WERI-Rb-1 (cell line): ENCODE data around the gene FRG2C.
"Not testable (repeated sequence)": the region's sequence is repeated elsewhere in the genome, so short reads cannot be mapped to it uniquely, and the experiment has no call there.

Experiments used
- DNase-seq: peaks from one replicate; pipeline ENCODE4 v3.0.0-alpha.2; 2020
- H3K27ac ChIP-seq: fragments of 250-450 bp; sonication (Bioruptor Pico); 2 replicates; pipeline ENCODE4 v1.5.1; 2020; ENCODE audit warnings: mild to moderate bottlenecking, moderate library complexity
- H3K27me3 ChIP-seq: fragments of 250-450 bp; sonication (Bioruptor Pico); 2 replicates; pipeline ENCODE4 v1.5.1; 2021; ENCODE audit warnings: mild to moderate bottlenecking, low read depth, moderate library complexity; ENCODE audit not compliant: insufficient read depth, severe bottlenecking
- H3K36me3 ChIP-seq: fragments of 250-450 bp; sonication (Bioruptor Pico); 2 replicates; pipeline ENCODE4 v1.5.1; 2020; ENCODE audit warnings: mild to moderate bottlenecking, moderate library complexity
- H3K4me3 ChIP-seq: 2 replicates; pipeline ENCODE4 v1.5.1; 2011; ENCODE audit warnings: low read depth, mild to moderate bottlenecking, control low read depth, low read length
- H3K9me3 ChIP-seq: fragments of 250-450 bp; sonication (Bioruptor Pico); 2 replicates; pipeline ENCODE4 v1.5.1; 2021; ENCODE audit warnings: mild to moderate bottlenecking, moderate library complexity; ENCODE audit not compliant: severe bottlenecking
- TF ChIP-seq, protein P1 (sequence below): IDR thresholded peaks from 2 replicates; pipeline ENCODE4 v1.5.1; 2011; ENCODE audit warnings: low read depth, mild to moderate bottlenecking, control low read depth, inconsistent platforms, low read length

FRG2C gene

DNA sequence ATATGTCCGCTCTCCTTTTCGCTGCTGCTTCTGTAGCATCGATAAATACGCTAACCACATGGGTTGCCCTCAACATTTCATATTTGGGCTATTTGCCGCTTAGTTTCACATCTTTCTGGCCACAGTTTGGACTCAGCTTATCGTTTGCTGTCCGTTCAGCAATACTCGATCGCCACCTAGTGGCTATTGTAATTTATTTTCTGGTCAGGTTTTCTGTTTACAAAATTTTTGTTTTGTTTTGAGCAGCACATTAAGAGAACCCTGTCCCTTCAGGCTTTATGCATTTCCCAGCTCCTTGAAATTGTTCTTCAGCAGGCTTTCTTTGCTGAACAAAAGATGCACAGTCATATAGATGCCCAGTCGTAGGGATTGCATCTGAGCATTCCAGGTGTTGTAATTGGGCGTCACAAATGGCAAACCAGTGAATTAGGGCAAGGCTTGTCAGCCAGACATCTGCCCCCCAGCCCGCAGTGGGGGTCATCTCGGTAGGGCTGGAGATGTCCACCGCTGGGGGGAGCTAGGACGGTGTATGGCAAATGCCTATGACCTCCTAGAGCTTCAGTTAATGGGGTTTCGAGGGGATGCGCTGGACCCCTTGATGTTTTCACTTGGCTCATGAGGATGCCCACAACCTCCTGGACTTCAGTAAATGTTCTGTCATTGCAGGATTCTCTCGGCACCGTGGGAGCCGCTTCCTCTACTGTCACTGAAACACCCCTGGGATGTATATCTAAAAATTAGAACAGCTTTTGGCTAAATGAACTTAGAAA, 20.9 kb upstream of the FRG2C start:
- not testable (repeated sequence) for H3K27ac ChIP-seq, DNase-seq, H3K4me3 ChIP-seq, H3K27me3 ChIP-seq, H3K36me3 ChIP-seq, H3K9me3 ChIP-seq
- TF ChIP-seq, protein P1, sequence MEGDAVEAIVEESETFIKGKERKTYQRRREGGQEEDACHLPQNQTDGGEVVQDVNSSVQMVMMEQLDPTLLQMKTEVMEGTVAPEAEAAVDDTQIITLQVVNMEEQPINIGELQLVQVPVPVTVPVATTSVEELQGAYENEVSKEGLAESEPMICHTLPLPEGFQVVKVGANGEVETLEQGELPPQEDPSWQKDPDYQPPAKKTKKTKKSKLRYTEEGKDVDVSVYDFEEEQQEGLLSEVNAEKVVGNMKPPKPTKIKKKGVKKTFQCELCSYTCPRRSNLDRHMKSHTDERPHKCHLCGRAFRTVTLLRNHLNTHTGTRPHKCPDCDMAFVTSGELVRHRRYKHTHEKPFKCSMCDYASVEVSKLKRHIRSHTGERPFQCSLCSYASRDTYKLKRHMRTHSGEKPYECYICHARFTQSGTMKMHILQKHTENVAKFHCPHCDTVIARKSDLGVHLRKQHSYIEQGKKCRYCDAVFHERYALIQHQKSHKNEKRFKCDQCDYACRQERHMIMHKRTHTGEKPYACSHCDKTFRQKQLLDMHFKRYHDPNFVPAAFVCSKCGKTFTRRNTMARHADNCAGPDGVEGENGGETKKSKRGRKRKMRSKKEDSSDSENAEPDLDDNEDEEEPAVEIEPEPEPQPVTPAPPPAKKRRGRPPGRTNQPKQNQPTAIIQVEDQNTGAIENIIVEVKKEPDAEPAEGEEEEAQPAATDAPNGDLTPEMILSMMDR: peak; percentile 19; the same call in 1 of the 2 replicates

DNA sequence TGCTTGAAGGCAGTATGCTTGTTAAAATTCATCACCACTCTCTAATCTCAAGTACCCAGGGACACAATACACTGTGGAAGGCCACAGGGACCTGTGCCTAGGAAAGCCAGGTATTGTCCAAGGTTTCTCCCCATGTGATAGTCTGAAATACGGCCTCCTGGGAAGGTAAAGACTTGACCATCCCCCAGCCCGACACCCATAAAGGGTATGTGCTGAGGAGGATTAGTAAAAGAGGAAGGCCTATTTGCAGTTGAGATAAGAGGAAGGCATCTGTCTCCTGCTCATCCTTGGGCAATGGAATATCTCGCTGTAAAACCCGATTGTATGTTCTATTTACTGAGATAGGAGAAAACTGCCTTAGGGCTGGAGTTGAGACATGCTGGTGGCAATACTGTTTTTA, 18.6 kb upstream of the FRG2C start:
- H3K27ac ChIP-seq, H3K27me3 ChIP-seq, H3K4me3 ChIP-seq, H3K36me3 ChIP-seq, H3K9me3 ChIP-seq: not testable (repeated sequence)
- DNase-seq: peak; percentile 59

DNA sequence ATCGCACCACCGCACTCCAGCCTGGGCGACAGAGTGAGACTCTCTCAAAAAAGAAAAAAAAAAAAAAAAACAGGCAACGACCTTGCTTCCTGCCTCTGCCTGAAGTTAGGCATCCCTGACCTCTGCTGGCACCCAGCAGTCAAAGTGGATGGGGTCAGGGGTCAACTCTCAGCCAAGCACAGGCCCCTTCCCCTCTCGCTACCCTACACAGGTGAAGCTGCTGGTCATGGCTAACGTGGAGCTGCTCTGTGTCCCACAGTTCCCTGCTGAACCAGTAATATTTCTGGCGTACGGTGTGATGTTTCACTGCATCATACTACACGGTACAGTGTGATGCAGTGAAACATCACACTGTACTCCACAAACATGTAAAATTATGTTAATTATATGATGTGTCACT, 13.9 kb upstream of the FRG2C start:
- no peak overlapping the region for H3K27ac ChIP-seq
- H3K9me3 ChIP-seq: no peaks in the 10 kb centered on the region
- TF ChIP-seq, protein P1: no peak
- DNase-seq: no peak
- H3K27me3 ChIP-seq: no peaks in the 10 kb centered on the region
- no peaks in the 10 kb centered on the region for H3K36me3 ChIP-seq
- no peak overlapping the region for H3K4me3 ChIP-seq

DNA sequence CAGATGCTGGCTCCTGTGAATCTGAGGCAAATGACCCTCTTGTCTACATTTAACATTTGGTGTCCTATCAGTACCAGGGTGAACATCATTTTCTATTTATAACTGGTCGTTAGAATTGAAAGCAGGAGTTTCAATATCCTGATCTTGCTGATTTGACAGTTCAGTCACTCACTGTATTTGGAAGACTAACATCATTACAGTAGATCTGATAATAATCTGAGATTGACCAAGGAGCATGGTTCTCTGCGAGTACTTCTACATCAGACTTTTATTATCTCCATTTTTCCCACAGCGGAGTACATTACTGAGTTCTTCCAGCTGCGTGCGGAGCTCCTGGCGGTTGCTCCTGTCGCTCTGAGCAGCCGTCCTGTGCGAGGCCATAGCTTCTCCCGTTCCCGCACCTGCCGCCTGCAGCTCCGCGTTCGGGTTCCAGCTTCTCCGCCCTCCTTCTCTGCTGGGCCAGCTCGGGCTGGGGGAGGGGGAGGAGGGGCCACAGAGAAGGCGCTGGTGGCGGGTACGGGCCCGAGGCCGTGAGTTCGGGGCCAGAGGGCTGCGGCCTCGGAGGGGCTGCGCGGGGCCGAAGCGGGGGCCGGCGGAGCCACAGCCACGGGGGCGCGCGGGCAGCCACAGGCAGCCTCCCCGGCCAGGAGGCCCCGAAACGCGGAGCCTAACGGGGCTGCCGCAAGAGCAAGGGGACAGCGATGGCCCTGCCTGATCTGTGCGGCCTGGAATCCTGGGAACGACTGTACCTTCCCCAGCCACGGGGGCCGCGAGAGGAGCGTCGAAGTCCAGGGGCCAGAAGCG, 8.8 kb upstream of the FRG2C start:
- not testable (repeated sequence) for H3K4me3 ChIP-seq, H3K27ac ChIP-seq, H3K36me3 ChIP-seq, H3K27me3 ChIP-seq, H3K9me3 ChIP-seq, DNase-seq

DNA sequence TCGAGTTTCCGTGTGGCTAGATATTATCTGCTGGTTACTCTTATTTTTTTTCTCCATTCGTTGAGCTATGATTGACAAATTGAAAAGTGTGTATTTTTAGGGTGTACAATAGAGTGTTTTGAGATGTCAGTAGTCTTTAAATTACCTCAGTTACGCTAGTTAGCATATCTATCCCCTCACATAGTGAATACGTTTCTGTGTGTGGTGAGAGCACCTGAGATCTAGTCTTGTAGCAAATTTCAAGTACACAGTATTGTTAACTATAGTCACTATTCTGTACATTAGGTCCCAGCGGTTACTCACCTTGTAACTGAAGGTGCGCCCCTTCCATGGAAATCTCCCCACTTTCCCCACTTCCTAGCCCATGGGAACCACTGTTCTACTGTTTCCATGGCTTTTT, 8.2 kb upstream of the FRG2C start:
- H3K27me3 ChIP-seq, H3K4me3 ChIP-seq: not testable (repeated sequence)

DNA sequence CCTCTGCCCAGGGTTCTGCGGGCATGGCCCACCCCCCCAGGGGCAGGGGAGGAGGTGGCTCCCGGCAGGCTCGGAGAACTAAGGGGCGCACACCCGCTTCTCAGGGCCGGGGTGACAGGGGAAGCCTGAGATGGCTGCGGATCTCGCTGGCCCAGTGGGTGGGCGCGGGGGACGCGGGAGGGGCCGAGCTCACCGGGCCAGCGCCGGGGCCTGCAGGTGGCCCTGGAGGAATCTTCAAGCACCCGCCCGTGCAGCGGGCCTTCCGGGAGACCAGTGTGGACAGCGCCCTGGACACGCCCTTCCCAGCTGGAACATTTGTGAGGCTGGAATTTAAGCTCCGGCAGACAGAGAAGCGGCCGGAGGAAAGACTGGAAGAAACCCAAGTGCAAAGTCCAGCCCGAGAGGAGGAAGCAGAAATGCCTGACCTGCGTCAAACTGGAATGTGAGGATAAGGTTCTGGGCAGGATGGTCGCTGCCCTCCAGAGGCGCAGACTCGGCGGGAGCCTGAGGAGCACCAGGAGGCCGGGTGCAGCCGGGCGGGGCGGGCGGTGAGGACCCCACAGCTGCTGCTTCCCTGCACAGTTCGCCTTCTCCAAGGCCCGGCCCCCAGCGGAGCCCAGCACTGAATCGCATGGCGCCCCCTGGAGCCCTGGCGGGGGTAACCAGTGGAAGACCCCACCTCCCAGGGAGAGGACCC, 5.6 kb upstream of the FRG2C start:
- Histone ChIP-seq H3K27ac (peak overlapping the region; percentile 60), H3K4me3 (peak overlapping the region; percentile 66)
- TF ChIP-seq, protein P1: peak; percentile 59
- DNase-seq: peak; percentile 81
- H3K9me3 ChIP-seq, H3K36me3 ChIP-seq, H3K27me3 ChIP-seq: not testable (repeated sequence)

More for the DNA sequence above, 8.2 kb upstream of the FRG2C start:
- not testable (repeated sequence) for H3K36me3 ChIP-seq, H3K27ac ChIP-seq, DNase-seq, H3K9me3 ChIP-seq

DNA sequence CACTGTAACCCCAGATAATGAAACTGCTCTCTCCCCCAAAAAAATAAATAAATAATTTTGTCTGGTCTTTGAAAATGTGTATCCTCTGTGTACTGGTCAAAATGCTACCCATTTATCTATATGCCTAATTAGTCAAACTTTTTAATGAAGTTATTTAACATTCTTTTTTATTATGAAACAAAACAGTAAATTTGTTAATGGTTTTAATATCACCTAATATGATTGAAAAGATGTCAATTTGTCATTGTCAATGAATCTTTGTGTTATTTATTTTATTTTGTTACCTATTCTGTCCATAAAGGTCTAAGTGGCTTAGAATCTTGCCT, 5.1 kb upstream of the FRG2C start:
- H3K27me3 ChIP-seq, H3K36me3 ChIP-seq, H3K9me3 ChIP-seq, DNase-seq, H3K27ac ChIP-seq: not testable (repeated sequence)
- peak overlapping the region; percentile 66 for H3K4me3 ChIP-seq

DNA sequence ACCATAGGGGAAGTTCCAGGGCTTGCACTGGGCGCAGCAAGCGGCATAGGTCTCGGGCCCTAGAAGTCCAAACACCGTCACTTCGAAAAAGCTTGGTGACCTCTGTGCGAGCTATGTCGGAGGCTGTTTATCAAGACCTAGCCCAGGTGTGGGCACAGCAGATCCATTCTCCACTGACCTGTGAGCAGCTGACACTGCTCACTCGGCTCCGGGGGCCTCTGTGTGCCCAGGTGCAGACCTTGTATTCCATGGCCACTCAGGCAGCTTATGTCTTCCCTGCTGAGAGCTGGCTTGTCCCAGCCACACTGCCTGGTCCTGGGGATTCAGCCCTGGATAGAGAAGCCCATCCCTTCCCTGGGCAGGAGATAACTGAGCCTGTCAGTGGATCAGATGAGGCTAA, 1.5 kb downstream of the FRG2C start:
- H3K27me3 ChIP-seq, H3K27ac ChIP-seq, H3K36me3 ChIP-seq, H3K4me3 ChIP-seq, H3K9me3 ChIP-seq, DNase-seq: not testable (repeated sequence)

DNA sequence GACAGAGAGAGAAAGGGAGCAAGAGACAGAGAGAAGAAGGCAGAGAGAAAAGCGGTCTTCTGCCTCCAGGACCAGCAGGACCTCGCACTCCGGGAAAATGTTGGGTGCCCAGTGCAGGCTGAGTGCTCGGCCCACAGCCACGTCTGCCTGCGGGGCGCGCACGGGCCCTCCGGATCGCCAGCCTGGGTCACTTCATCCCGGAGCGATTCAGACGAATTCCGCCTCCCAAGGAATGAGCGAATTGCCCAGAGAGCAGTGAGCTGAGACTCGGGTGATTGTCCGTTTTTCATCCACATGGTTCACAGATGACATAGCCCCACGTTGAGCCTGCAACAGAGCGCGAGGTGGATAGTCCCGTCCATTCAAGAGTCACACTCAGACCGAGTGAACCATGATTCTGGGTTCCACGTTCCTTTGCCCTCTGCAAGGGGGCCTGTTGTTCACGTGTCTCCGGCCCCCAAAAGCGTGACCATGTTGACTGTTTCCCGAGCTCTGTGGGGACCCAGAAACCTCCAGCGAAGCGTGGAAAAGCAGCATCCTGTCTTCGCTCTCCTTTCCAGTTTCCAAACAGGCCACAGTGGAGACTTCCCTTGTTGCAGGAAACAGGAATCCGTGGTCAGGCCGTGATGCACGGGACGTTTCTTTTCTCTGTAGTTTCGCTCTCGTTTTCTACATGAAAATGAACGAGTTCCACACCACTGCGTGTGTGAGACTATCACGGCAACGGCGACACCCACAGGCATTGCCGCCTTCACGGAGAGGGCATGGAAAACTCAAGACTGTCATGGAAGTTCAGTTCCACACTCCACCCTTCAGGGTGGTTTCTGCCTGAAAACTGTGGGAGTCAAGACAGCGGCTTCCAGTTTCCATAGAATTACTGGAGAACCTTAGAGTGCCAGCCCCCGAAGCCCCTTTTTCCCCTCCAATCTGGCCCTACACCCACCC, 3.9 kb downstream of the FRG2C start:
- not testable (repeated sequence) for H3K27ac ChIP-seq, H3K36me3 ChIP-seq, H3K27me3 ChIP-seq, DNase-seq, H3K9me3 ChIP-seq, H3K4me3 ChIP-seq

DNA sequence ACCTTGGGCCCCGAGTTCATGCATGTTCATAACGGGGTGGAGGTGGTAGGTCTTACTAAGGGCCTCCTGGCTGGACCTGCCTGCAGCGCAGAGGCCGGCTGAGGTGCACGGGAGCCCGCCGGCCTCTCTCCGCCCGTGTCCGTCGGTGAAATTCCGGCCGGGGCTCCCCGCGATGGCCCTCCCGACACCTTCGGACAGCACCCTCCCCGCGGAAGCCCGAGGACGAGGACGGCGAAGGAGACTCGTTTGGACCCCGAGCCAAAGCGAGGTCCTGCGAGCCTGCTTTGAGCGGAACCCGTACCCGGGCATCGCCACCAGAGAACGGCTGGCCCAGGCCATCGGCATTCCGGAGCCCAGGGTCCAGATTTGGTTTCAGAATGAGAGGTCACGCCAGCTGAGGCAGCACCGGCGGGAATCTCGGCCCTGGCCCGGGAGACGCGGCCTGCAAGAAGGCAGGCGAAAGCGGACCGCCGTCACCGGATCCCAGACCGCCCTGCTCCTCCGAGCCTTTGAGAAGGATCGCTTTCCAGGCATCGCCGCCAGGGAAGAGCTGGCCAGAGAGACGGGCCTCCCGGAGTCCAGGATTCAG, 4.7 kb downstream of the FRG2C start:
- DNase-seq: peak; percentile 71
- not testable (repeated sequence) for H3K4me3 ChIP-seq, H3K36me3 ChIP-seq, H3K9me3 ChIP-seq, H3K27ac ChIP-seq, H3K27me3 ChIP-seq
